Peyer's patch (tissue), 4 donors: Measurements from ENCODE around the gene CLPTM1L. TPM values are rescaled to one million over a fixed set of nuclear protein-coding genes. Genes with fewer than 3 reads are reported as not detected.
"Not testable (repeated sequence)": the region's sequence is repeated elsewhere in the genome, so short reads cannot be mapped to it uniquely, and the experiment has no call there.

ENCODE experiments used
- DNase-seq, 3 donors: peaks; one replicate each; pipeline ENCODE4 v3.0.0-alpha.2; 2017 to 2019
- H3K27ac ChIP-seq, 4 donors: fragments of 200-600 bp; sonication (generic); one replicate each; pipeline ENCODE4 v1.5.1; 2016 to 2019
- H3K27me3 ChIP-seq, 2 donors: fragments of 200-600 bp; sonication (generic); one replicate each; pipeline ENCODE4 v1.5.1; 2019
- H3K36me3 ChIP-seq, 3 donors: fragments of 200-600 bp; sonication (generic); one replicate each; pipeline ENCODE4 v1.5.1; 2016 to 2019
- H3K4me1 ChIP-seq, 4 donors: fragments of 200-600 bp; sonication (generic); one replicate each; pipeline ENCODE4 v1.5.1; 2016 to 2019
- H3K4me3 ChIP-seq, 4 donors: fragments of 200-600 bp; sonication (generic); 1 replicate in 3 of 4; 2 replicates in 1 of 4; pipeline ENCODE4 v1.5.1; 2016 to 2019; ENCODE audit warnings: mild to moderate bottlenecking in 1 of 4
- H3K9me3 ChIP-seq, 4 donors: fragments of 200-600 bp; sonication (generic); one replicate each; pipeline ENCODE4 v1.5.1; 2016 to 2019; ENCODE audit warnings: mild to moderate bottlenecking in 1 of 4
- CTCF ChIP-seq, 6 experiments: fragments of 450-650 bp in 4 of 6; fragments of 200-600 bp in 2 of 6; sonication (generic) in 1 of 6; IDR thresholded peaks; one replicate each; pipeline ENCODE4 v1.5.1; 2017 to 2019; ENCODE audit warnings: antibody characterized with exemption in 6 of 6, mild to moderate bottlenecking in 3 of 6, moderate library complexity in 1 of 6
- POLR2A ChIP-seq, 2 donors: fragments of 450-650 bp; IDR thresholded peaks; one replicate each; pipeline ENCODE4 v1.5.1; 2017; ENCODE audit warnings: antibody characterized with exemption in 2 of 2, mild to moderate bottlenecking in 2 of 2, moderate library complexity in 2 of 2
- total RNA-seq, 4 donors: library from RNA; depleted of rRNA; stranded (reverse); fragments of >200 nt; gene quantifications; one replicate each; pipeline ENCODE4 v1.1.0, GENCODE V29; 2016

Gene CLPTM1L
- total RNA-seq, 4 donors from 2014 or later, result 115 to 209 (median 143) TPM

- H3K36me3 ChIP-seq, result no peaks in the 10 kb centered on the region
- TF ChIP-seq POLR2A (IDR thresholded peaks at IDR 0.05), result no peak
- TF ChIP-seq CTCF (IDR thresholded peaks at IDR 0.05), result peak in 3 of 6 experiments; percentile 10 to 28 (median 27)
- H3K27me3 ChIP-seq, result peaks cover 0 to 6% of the 10 kb centered on the region in 2 donors
- H3K4me3 ChIP-seq, result no peak overlapping the region
- peak overlapping the region in 2 of 4 donors; percentile 43 to 56 for H3K27ac ChIP-seq
- DNase-seq, result peak in 1 of 3 donors; percentile 55
- peaks cover 0 to 15% (median 9%) of the 10 kb centered on the region in 4 donors for H3K4me1 ChIP-seq
- no peaks in the 10 kb centered on the region for H3K9me3 ChIP-seq
These were observed 52.8 kb downstream of the CLPTM1L start for GRCh38 chr5:1292139-1292538.

- no peaks in the 10 kb centered on the region for H3K9me3 ChIP-seq
- peaks cover 0 to 15% (median 9%) of the 10 kb centered on the region in 4 donors for H3K4me1 ChIP-seq
- no peaks in the 10 kb centered on the region for H3K36me3 ChIP-seq
- H3K4me3 ChIP-seq, result no peak overlapping the region
- TF ChIP-seq POLR2A (IDR thresholded peaks at IDR 0.05), result no peak
- no peak for TF ChIP-seq CTCF (IDR thresholded peaks at IDR 0.05)
- peak in 2 of 3 donors; percentile 77 to 83 for DNase-seq
- peak overlapping the region in 2 of 4 donors; percentile 43 to 56 for H3K27ac ChIP-seq
- H3K27me3 ChIP-seq, result peaks cover 0 to 6% of the 10 kb centered on the region in 2 donors
These were observed 53.3 kb downstream of the CLPTM1L start for GRCh38 chr5:1291611-1292080.

- peak in 2 of 3 donors; percentile 62 to 63 for DNase-seq
- not testable (repeated sequence) for H3K4me3 ChIP-seq, H3K27me3 ChIP-seq, H3K36me3 ChIP-seq, H3K9me3 ChIP-seq
- peaks cover 0 to 15% (median 9%) of the 10 kb centered on the region in 4 donors for H3K4me1 ChIP-seq
- peak overlapping the region in 2 of 4 donors; percentile 43 to 56 for H3K27ac ChIP-seq
These were observed 53.9 kb downstream of the CLPTM1L start for GRCh38 chr5:1290956-1291355.

- H3K27ac ChIP-seq, H3K4me3 ChIP-seq, H3K4me1 ChIP-seq, H3K27me3 ChIP-seq, H3K36me3 ChIP-seq, H3K9me3 ChIP-seq, DNase-seq: not testable (repeated sequence)
These were observed 55.3 kb downstream of the CLPTM1L start for GRCh38 chr5:1289559-1289958.

- H3K27ac ChIP-seq, result no peak overlapping the region
- no peaks in the 10 kb centered on the region for H3K4me1 ChIP-seq
- no peak overlapping the region for H3K4me3 ChIP-seq
- H3K36me3 ChIP-seq, result no peaks in the 10 kb centered on the region
- no peaks in the 10 kb centered on the region for H3K27me3 ChIP-seq
- TF ChIP-seq POLR2A (IDR thresholded peaks at IDR 0.05) (no peak), CTCF (IDR thresholded peaks at IDR 0.05) (no peak)
- no peaks in the 10 kb centered on the region for H3K9me3 ChIP-seq
- DNase-seq, result peak in 1 of 3 donors; percentile 42
These were observed 56.2 kb downstream of the CLPTM1L start for GRCh38 chr5:1288439-1289335.

GRCh38 chr5:1285883-1286291, 59.0 kb downstream of the CLPTM1L start:
- H3K4me3 ChIP-seq, result no peak overlapping the region
- H3K27ac ChIP-seq, result no peak overlapping the region
- TF ChIP-seq POLR2A (IDR thresholded peaks at IDR 0.05) (no peak), CTCF (IDR thresholded peaks at IDR 0.05) (no peak)
- no peaks in the 10 kb centered on the region for H3K27me3 ChIP-seq
- no peak for DNase-seq
- H3K4me1 ChIP-seq, result no peaks in the 10 kb centered on the region
- no peaks in the 10 kb centered on the region for H3K36me3 ChIP-seq
- H3K9me3 ChIP-seq, result no peaks in the 10 kb centered on the region
